ENCODE measurements around the gene ADAM12.

Gene ADAM12

DNA sequence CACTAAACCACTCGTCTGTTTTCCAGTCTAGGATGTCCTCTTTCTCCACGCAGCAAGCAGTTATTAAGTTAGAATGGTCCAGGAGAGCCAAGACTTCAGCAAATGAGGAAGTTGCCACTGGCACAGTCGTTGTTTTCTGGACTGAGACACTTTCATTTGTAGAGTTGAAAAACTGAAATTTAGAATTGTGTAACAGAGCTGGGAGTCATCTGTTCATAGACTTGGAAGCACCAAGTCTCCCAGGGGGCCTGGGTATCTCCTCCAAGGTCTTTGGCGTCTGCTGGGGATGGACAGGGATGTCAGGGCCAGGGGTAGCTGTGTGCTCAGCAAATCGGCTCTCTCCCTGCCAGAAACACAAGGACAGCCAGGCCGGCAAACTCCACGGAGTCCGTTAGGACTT lies 283.5 kb downstream of the ADAM12 start:
- DNase-seq: no peak

DNA sequence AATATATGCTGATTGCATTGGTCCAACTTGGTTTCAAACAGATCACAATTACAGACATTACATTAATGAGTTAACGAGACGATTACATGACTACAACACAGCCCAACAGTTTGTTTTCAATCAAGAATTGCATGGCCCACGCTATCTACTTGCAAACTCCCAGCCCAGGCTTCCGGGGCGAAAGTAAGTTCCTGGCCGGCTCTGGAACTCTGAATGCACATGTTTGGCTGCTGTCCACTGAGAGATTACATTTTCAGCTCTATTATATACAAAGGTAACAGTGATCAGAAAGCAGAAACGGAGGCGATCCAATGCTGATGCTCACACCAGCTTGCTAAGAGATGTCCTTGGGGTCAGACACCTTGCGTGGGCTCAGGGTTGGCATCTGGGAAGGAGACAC lies 285.6 kb downstream of the ADAM12 start:
- no peak for DNase-seq

- DNase-seq: no peak
Measured at GRCh38 chr10:126101736-126102135, 286.5 kb downstream of the ADAM12 start.

DNA sequence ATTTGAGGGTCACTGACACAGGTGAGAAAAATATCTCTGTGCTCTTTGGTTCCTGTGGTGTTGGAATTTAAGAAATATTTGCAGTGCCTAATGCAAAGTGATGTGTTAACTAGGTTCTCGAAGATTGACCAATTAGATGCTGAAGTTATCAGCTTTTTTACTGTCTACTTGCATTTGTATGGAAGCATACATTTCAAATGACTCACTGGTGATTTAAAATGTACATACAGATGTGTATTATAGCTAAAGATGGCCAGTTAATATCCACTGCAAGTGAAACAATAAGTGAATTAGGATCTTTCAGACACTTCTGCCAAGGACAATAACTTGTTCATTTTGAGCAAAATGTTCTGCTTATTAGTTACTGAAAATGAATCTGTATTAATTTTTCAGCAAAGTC lies 287.0 kb downstream of the ADAM12 start:
- DNase-seq: no peak

DNA sequence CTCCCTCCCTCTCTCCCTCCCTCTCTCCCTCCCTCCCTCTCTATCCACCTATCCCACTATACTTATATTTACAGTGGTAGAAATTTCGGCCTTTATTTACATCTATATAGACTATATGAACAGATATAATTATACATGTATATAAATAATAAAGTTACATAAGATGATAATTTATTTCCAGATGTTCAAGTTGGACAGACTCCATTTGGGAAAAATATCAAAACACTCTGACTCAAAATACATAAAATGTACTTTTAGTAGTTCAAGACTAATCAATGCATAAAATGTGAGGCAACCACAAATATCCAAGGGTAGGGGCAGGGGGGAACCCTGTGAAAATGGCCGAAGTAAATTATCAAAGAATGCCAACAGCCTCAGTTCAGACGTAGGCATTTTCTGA lies 288.9 kb downstream of the ADAM12 start:
- no peak for DNase-seq

DNA sequence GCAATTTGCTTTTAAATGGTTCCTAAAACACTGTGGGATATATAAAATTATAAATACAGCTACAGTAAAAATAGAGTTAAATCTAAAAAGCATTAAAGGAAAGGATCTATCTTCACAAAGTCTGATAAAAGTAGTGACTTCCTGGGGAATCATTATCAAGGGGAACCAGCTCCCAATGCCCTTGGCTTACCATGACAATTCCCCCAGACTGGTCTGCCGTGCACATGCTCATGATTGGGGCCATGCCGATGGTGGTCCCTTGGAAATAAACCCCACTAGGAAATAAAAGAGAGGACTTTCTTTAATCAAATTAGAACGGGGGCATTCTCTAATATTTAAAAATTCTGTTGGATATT lies 290.1 kb downstream of the ADAM12 start:
- no peak for DNase-seq

GRCh38 chr10:126097558-126098225 lies 290.6 kb downstream of the ADAM12 start:
- DNase-seq: no peak

GRCh38 chr10:126094537-126094936 lies 293.7 kb downstream of the ADAM12 start:
- DNase-seq: no peak

- no peak for DNase-seq
Measured at GRCh38 chr10:126092366-126093215, 295.7 kb downstream of the ADAM12 start.

- no peak for DNase-seq
Measured at GRCh38 chr10:126090911-126091728, 297.2 kb downstream of the ADAM12 start.

DNA sequence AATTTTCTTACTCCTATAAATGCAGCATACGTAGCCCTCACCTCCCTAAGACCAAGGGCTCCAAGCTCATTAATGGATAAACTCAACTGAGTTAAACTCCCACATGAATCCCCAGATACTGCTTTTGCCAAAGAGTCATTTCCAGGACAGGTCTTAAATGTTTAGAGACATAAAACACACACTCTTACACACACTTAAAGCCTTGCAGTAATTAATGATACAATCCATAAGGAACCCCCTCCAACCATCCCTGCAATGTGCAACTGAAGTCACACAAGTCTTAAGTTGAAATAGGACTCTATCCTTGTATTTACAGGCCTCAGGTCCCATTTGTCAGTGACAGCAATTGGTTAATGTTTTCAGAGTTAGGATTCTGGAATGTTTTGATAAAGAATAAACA lies 297.8 kb downstream of the ADAM12 start:
- DNase-seq: no peak

DNA sequence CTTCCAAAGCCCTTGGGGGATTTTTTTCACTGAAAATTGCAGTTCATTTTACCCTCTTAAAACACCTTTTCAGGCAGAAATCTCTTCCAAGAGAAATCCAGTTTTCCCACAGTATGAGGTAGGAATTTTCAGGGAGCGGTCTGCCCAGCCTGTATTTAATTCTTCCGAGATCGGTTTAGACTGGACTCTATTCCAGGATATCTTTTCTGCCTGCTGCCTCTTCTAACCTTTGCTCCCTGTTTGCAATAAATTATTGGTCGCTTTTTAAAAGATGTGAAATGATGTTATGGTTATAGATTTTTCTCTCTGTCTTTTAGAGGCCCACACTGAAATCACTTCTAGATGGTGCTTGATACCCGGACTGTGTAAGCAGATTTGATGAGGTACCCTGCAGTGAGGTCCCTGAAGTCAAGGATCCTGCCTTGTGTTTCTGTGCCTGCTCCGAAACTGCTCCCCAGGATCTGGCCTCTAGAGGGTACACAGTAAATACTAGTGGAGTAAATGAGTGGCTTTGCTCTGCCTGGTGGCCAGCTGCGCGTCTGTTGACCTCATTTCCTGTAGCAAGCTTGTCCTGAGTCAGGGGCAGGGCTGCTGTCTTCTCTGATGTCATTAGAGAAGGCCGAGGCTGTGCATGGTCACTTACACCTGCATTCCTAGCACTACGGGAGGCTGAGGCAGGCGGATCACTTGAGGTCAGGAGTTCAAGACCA lies 300.3 kb downstream of the ADAM12 start:
- DNase-seq: no peak

GRCh38 chr10:126087153-126087680 lies 301.1 kb downstream of the ADAM12 start:
- no peak for DNase-seq

DNA sequence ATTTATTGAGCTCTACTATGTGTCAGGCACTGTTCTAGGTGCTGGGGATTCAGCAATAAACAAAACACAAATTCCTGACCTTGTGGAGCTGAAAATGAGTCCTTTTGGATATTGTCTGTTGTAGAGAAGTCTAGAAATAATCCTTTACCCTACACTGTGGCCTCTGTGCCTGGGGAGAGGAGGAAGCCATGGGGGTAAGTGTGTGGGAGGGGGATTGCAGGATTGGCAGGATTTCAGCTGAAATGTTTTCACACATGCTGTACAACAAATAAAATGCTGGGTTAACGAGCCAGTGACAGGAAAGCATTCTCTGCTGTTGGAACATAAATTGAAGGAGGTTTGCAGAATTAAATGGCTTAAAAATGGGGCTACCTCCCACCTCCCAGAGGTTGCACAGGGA lies 302.5 kb downstream of the ADAM12 start:
- DNase-seq: no peak

GRCh38 chr10:126084369-126084768 lies 303.9 kb downstream of the ADAM12 start:
- no peak for DNase-seq

GRCh38 chr10:126083009-126083408 lies 305.3 kb downstream of the ADAM12 start:
- no peak for DNase-seq

- no peak for DNase-seq
Measured at GRCh38 chr10:126081841-126082466, 306.3 kb downstream of the ADAM12 start.

DNA sequence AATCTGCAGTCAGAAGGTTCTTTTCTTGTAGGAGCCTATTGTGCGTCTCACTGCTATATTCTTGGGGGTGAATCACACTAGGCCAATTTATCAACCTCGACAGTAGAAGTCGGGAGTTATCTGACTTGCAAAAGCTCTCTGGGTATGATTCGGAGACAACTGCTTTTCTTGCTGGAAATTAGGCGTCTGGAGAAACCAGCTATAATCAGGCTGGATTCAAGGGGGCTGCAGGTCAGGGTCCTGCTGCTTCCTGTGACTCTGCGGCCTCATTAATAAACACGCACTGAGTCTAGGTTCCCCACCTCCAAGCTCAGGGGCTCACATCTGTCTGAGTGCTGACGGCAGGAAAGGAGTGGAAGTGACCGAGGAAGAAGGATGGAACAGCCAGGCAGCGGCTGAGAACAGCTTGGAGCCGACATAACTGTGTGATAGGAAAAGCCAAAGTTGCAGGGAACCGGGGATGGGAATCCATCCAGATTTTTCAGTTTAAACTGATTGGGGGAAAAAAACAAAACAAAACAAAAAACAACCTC lies 307.3 kb downstream of the ADAM12 start:
- DNase-seq: no peak

- no peak for DNase-seq
Measured at GRCh38 chr10:126080291-126080825, 307.9 kb downstream of the ADAM12 start.

DNA sequence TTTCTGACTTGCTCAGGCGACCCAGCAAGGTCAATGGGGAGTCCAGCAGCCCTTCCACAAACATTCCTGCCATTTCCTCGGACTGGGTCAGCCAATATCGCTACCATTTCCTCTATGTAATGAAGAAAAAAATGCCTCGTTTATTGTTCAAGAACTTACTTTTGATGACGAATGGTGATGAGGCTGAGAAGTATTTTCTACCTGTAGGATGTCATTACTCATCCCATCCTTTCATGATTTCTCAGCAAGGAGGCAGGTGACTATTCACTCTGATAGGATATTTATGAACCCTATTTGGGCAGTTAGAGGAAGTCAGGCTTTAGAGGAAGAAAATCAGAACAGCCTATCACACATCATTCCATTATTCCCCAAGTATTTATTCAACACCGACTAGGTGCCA lies 313.3 kb downstream of the ADAM12 start:
- DNase-seq: no peak

DNA sequence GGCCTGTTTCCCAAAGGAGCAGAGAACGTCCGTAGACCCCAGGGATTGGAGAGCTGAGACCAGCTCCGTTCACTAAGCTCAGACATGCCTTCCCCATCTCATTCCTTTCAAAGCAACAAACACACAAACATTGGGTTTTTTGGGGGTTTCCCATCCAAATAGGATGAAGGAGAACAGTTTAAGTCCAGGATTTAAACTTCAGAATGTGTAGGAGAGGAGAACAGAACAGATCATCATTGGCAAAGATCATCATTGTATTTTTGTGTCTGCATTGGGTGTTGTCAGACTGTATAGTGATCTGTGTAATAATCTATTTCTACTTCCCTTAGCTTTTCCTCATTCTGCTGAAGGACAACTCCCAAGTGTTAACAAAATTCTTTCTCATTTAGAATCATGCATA lies 314.0 kb downstream of the ADAM12 start:
- no peak for DNase-seq

DNA sequence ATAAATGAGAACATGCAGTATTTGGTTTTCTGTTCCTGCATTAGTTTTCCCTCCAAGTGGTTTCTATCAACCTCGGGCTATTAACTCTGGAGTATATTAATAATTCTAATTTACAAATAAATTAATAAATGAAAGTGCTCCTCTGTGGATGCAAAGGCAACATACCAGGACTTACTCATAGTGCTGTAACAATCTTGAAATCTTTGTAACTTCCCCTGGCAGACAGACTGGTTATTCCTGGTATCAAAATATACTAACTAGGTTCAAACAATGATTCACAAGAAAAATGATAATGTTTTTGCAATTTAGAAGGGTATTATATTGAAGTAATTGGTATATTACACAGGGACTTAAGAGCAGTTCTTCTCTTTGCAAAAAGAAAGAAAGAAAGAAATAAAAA lies 314.7 kb downstream of the ADAM12 start:
- no peak for DNase-seq
